ENCODE results near the gene TRAPPC3L.

DNA sequence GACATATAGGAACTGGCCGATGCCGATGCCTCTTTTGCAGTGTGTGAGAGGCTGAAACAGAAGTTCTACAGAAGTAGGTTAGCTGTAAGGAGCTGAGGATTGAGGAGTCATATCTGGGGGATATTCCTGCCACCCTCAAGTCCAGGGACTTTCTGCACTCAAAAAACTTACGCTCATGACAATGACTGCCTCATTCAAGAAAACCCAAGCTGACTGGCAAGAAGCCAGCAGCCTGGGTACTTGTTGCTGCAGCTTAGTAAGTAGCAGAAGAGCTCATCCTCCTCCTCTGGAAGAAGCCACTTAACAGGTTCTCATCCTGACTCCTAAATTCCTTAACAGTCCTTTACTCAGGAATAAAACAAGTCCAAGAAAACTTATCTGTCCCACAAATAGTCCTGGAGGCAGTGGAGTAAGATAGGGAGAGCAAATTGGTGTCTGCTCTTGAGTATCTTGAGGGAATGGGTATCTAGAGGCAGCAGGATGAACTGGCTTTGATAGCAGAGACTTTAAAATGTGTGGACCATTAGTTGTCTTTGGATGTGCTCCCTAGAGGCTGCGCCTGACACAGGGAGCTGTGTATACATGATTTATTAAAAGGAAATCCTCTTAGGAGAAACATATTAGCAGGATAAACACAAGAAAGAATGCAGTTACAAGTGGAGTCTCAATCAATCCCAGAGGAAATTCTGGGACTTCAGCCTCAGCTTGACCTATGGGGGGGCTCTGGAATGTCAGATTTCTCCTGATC, 26.7 kb downstream of the TRAPPC3L start:
- TF ChIP-seq TARDBP (IDR thresholded peaks at IDR 0.05): no peak
- TF ChIP-seq FOXK2 (IDR thresholded peaks at IDR 0.05): no peak
- no peak for TF ChIP-seq ARNT (IDR thresholded peaks at IDR 0.05)
- no peak for TF ChIP-seq NFRKB (IDR thresholded peaks at IDR 0.05)
- no peak for TF ChIP-seq CTBP1 (IDR thresholded peaks at IDR 0.05; ENCODE audit: borderline replicate concordance)
- no peak for TF ChIP-seq ELF4 (IDR thresholded peaks at IDR 0.05)
- TF ChIP-seq LEF1 (IDR thresholded peaks at IDR 0.05; ENCODE audit: borderline replicate concordance): no peak
- TF ChIP-seq SP1 (IDR thresholded peaks at IDR 0.05): no peak
- no peak for TF ChIP-seq HDGF (IDR thresholded peaks at IDR 0.05; ENCODE audit: borderline replicate concordance)
- no peak for TF ChIP-seq FOXM1 (IDR thresholded peaks at IDR 0.05; ENCODE audit: borderline replicate concordance)
- no peak for TF ChIP-seq ZNF384 (IDR thresholded peaks at IDR 0.05)
- TF ChIP-seq BHLHE40 (IDR thresholded peaks at IDR 0.05; ENCODE audit: borderline replicate concordance): no peak
- TF ChIP-seq, protein P1, sequence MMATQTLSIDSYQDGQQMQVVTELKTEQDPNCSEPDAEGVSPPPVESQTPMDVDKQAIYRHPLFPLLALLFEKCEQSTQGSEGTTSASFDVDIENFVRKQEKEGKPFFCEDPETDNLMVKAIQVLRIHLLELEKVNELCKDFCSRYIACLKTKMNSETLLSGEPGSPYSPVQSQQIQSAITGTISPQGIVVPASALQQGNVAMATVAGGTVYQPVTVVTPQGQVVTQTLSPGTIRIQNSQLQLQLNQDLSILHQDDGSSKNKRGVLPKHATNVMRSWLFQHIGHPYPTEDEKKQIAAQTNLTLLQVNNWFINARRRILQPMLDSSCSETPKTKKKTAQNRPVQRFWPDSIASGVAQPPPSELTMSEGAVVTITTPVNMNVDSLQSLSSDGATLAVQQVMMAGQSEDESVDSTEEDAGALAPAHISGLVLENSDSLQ (IDR thresholded peaks at IDR 0.05): no peak
- no peak for TF ChIP-seq SUZ12 (IDR thresholded peaks at IDR 0.05)

Measured in HEK293T (cell line).